Vagina (tissue), 2 donors: Measurements from ENCODE around the gene RAB7B. TPM values are rescaled to one million over a fixed set of nuclear protein-coding genes. Genes with fewer than 3 reads are reported as not detected.

ENCODE experiments used
- DNase-seq, 2 donors: peaks; one replicate each; pipeline ENCODE4 v3.0.0-alpha.2; 2017; ENCODE audit errors: extremely low spot score in 2 of 2
- H3K27ac ChIP-seq: fragments of 200-600 bp; sonication (generic); one replicate; pipeline ENCODE4 v1.5.1; 2019
- H3K27me3 ChIP-seq: fragments of 200-600 bp; sonication (generic); one replicate; pipeline ENCODE4 v1.5.1; 2019
- H3K36me3 ChIP-seq, 2 donors: fragments of 200-600 bp; sonication (generic); one replicate each; pipeline ENCODE4 v1.5.1; 2017 to 2019
- H3K4me1 ChIP-seq: fragments of 200-600 bp; sonication (generic); one replicate; pipeline ENCODE4 v1.5.1; 2019
- H3K4me3 ChIP-seq, 2 donors: fragments of 200-600 bp; sonication (generic); 1 replicate in 1 of 2; 2 replicates in 1 of 2; pipeline ENCODE4 v1.5.1; 2016 to 2019
- H3K9me3 ChIP-seq: fragments of 200-600 bp; sonication (generic); one replicate; pipeline ENCODE4 v1.5.1; 2019
- CTCF ChIP-seq, 3 experiments: fragments of 450-650 bp in 2 of 3; fragments of 200-600 bp in 1 of 3; sonication (generic) in 1 of 3; IDR thresholded peaks; one replicate each; pipeline ENCODE4 v1.5.1; 2017 to 2019; ENCODE audit warnings: antibody characterized with exemption in 3 of 3, mild to moderate bottlenecking in 2 of 3, moderate library complexity in 2 of 3
- POLR2A ChIP-seq, 2 donors: fragments of 450-650 bp; IDR thresholded peaks; one replicate each; pipeline ENCODE4 v1.6.1; 2017; ENCODE audit warnings: antibody characterized with exemption in 2 of 2, mild to moderate bottlenecking in 2 of 2, moderate library complexity in 2 of 2
- POLR2AphosphoS5 ChIP-seq, 2 donors: sonication (generic); formaldehyde crosslinking; IDR thresholded peaks; one replicate each; pipeline ENCODE4 v1.9.0; 2017; ENCODE audit warnings: antibody characterized with exemption in 2 of 2, mild to moderate bottlenecking in 2 of 2, low read depth in 1 of 2; ENCODE audit not compliant: insufficient read depth in 1 of 2
- intact Hi-C: fragments of 100-400 bp; cut with DNase I; formaldehyde crosslinking; loops from one replicate; pipeline ENCODE4 v1.15.1; 2023
- total RNA-seq: library from RNA; depleted of rRNA; stranded (reverse); fragments of >200 nt; gene quantifications from one replicate; pipeline ENCODE4 v1.2.3, GENCODE V29; 2016

The RAB7B gene
- total RNA-seq, 1 donor from 2014 or later, result 6.1 TPM

DNA sequence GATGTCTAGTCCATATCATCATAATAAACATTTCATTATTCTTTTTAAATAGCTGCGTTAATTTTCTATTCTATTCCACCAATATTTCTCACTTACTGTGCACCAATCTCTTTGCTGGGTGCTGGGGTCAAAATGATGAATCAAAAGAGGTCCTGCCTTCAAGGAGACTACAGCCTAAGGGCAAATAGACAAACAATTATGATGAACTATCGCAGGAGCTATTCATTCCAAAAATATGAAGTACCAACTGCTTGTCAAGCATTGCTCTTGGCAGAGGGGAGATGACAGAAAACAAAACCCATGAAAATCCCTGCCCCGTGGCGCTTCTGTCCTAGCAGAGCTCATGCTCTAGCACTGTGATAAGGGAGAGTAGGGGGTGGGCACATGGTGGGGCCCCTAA is 31.1 kb downstream of the RAB7B start:
- no peak for TF ChIP-seq POLR2AphosphoS5 (IDR thresholded peaks at IDR 0.05; ENCODE audit: insufficient read depth in 1 of 2, low read depth in 1 of 2)
- no peak for TF ChIP-seq CTCF (IDR thresholded peaks at IDR 0.05)
- TF ChIP-seq POLR2A (IDR thresholded peaks at IDR 0.05), result no peak
- Histone ChIP-seq H3K27ac (no peak overlapping the region), H3K4me3 (no peak overlapping the region), H3K9me3 (no peaks in the 10 kb centered on the region), H3K27me3 (no peaks in the 10 kb centered on the region), H3K4me1 (peaks cover 18% of the 10 kb centered on the region), H3K36me3 (no peaks in the 10 kb centered on the region)
- intact Hi-C loops, result loop anchor here (10.0 kb wide), 1 partner anchor 177 kb away; no protein-coding TSS in a partner anchor
- DNase-seq, result no peak

GRCh38 chr1:205971082-205971481 is 32.1 kb downstream of the RAB7B start:
- Histone ChIP-seq H3K4me3 (no peak overlapping the region), H3K27ac (no peak overlapping the region), H3K27me3 (no peaks in the 10 kb centered on the region), H3K4me1 (peaks cover 8% of the 10 kb centered on the region), H3K9me3 (no peaks in the 10 kb centered on the region), H3K36me3 (no peaks in the 10 kb centered on the region)
- no peak for DNase-seq
- intact Hi-C loops, result loop anchor here (10.0 kb wide), 1 partner anchor 176 kb away; no protein-coding TSS in a partner anchor
- no peak for TF ChIP-seq POLR2AphosphoS5 (IDR thresholded peaks at IDR 0.05; ENCODE audit: insufficient read depth in 1 of 2, low read depth in 1 of 2)
- TF ChIP-seq POLR2A (IDR thresholded peaks at IDR 0.05), result no peak
- TF ChIP-seq CTCF (IDR thresholded peaks at IDR 0.05), result no peak

GRCh38 chr1:205970486-205970885 is 32.7 kb downstream of the RAB7B start:
- H3K4me1 ChIP-seq, result peaks cover 2% of the 10 kb centered on the region
- TF ChIP-seq POLR2A (IDR thresholded peaks at IDR 0.05) (no peak), POLR2AphosphoS5 (IDR thresholded peaks at IDR 0.05; ENCODE audit: insufficient read depth in 1 of 2, low read depth in 1 of 2) (no peak)
- no peaks in the 10 kb centered on the region for H3K36me3 ChIP-seq
- intact Hi-C loops, result loop anchor here (10.0 kb wide), 1 partner anchor 176 kb away; no protein-coding TSS in a partner anchor
- no peaks in the 10 kb centered on the region for H3K27me3 ChIP-seq
- H3K27ac ChIP-seq, result no peak overlapping the region
- no peak overlapping the region for H3K4me3 ChIP-seq
- H3K9me3 ChIP-seq, result no peaks in the 10 kb centered on the region
- no peak for DNase-seq

GRCh38 chr1:205969229-205969628 is 34.0 kb downstream of the RAB7B start:
- no peak overlapping the region for H3K27ac ChIP-seq
- no peak for DNase-seq
- H3K4me1 ChIP-seq, result no peaks in the 10 kb centered on the region
- H3K9me3 ChIP-seq, result no peaks in the 10 kb centered on the region
- TF ChIP-seq POLR2A (IDR thresholded peaks at IDR 0.05) (no peak), CTCF (IDR thresholded peaks at IDR 0.05) (no peak), POLR2AphosphoS5 (IDR thresholded peaks at IDR 0.05; ENCODE audit: insufficient read depth in 1 of 2, low read depth in 1 of 2) (no peak)
- intact Hi-C loops, result no loop called here
- no peaks in the 10 kb centered on the region for H3K27me3 ChIP-seq
- no peak overlapping the region for H3K4me3 ChIP-seq
- H3K36me3 ChIP-seq, result no peaks in the 10 kb centered on the region

DNA sequence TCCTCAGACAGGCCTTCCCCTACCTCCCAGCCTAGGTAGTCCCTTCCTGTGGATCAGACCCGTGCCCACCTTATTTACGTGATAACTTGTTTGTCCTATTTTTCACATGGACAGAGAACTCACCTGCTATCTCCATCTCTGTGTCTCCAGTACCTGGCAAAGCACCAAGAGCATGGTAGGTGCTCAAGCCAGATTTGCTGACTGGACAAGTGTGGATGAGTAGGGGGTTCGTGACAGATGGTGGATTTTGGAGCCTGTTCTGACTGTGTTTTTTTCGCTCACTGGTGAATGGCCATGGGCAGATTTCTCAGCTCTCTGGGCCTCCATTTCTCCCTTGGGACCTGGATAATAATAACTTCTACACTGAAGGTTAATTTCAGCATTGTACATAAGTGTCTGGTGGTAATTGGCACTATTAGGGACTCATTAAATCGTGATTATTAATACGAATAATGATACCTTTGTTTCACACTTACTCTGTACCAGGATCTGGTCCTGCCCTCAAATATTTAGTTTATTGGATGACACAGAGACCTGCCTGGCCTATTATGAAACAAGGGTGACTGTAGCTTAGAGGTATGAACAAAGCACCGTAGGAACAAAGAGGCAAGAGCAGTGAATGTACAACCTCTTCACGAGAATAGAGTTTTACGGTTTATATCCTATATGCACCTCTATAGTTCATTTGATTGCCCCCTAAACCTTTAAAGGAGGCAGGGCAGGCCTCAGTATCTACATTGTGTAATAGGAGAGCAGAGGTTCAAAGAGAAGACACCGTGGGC is 35.5 kb downstream of the RAB7B start:
- Histone ChIP-seq H3K9me3 (no peaks in the 10 kb centered on the region), H3K27me3 (no peaks in the 10 kb centered on the region), H3K4me1 (no peaks in the 10 kb centered on the region), H3K4me3 (no peak overlapping the region), H3K36me3 (no peaks in the 10 kb centered on the region), H3K27ac (no peak overlapping the region)
- intact Hi-C loops, result no loop called here
- TF ChIP-seq POLR2AphosphoS5 (IDR thresholded peaks at IDR 0.05; ENCODE audit: insufficient read depth in 1 of 2, low read depth in 1 of 2) (no peak), CTCF (IDR thresholded peaks at IDR 0.05) (no peak), POLR2A (IDR thresholded peaks at IDR 0.05) (no peak)
- DNase-seq, result no peak
